GM23248 (cell line): Measurements from ENCODE around the gene SULT1C3. TPM values are rescaled to one million over a fixed set of nuclear protein-coding genes. Genes with fewer than 3 reads are reported as not detected.
A peak's percentile ranks its signal among the peaks of the same experiment; 100 is the strongest.

Source experiments
- DNase-seq: peaks from one replicate; pipeline ENCODE4 v3.0.0-alpha.2; 2015
- H2AFZ ChIP-seq: fragments of 200-600 bp; sonication (generic); 2 replicates; pipeline ENCODE4 v1.6.1; 2016; ENCODE audit warnings: antibody characterized with exemption
- H3F3A ChIP-seq: fragments of 200-600 bp; sonication (generic); 2 replicates; pipeline ENCODE4 v1.6.1; 2016; ENCODE audit warnings: mild to moderate bottlenecking, antibody characterized with exemption, mixed run types; ENCODE audit not compliant: insufficient read depth
- H3K27ac ChIP-seq: fragments of 200-600 bp; sonication (generic); 2 replicates; pipeline ENCODE4 v1.5.1; 2016; ENCODE audit warnings: mild to moderate bottlenecking
- H3K27me3 ChIP-seq: fragments of 200-600 bp; sonication (generic); replicated peaks from 2 replicates; pipeline ENCODE4 v1.6.1; 2016; ENCODE audit warnings: mild to moderate bottlenecking; ENCODE audit not compliant: insufficient read depth
- H3K36me3 ChIP-seq: fragments of 200-600 bp; sonication (generic); 2 replicates; pipeline ENCODE4 v1.6.1; 2016; ENCODE audit warnings: low read depth, mild to moderate bottlenecking
- H3K4me1 ChIP-seq: fragments of 200-600 bp; sonication (generic); 2 replicates; pipeline ENCODE4 v1.6.1; 2016; ENCODE audit warnings: mild to moderate bottlenecking; ENCODE audit not compliant: insufficient read depth
- H3K4me2 ChIP-seq: fragments of 200-600 bp; sonication (generic); one replicate; pipeline ENCODE4 v1.6.1; 2016; ENCODE audit warnings: mild to moderate bottlenecking; ENCODE audit not compliant: unreplicated experiment
- H3K4me3 ChIP-seq: fragments of 200-600 bp; sonication (generic); 2 replicates; pipeline ENCODE4 v1.5.1; 2016; ENCODE audit warnings: mild to moderate bottlenecking
- H3K79me2 ChIP-seq: fragments of 200-600 bp; sonication (generic); 2 replicates; pipeline ENCODE4 v1.6.1; 2016; ENCODE audit warnings: mild to moderate bottlenecking; ENCODE audit not compliant: insufficient read depth
- H3K9ac ChIP-seq: fragments of 200-600 bp; sonication (generic); 2 replicates; pipeline ENCODE4 v1.6.1; 2016; ENCODE audit warnings: mild to moderate bottlenecking
- H3K9me2 ChIP-seq: fragments of 200-600 bp; sonication (generic); 2 replicates; pipeline ENCODE4 v1.6.1; 2016; ENCODE audit warnings: mixed run types, mild to moderate bottlenecking, moderate library complexity; ENCODE audit not compliant: insufficient read depth
- H3K9me3 ChIP-seq: fragments of 200-600 bp; sonication (generic); one replicate; pipeline ENCODE4 v1.6.1; 2017; ENCODE audit warnings: low read depth
- H4K20me1 ChIP-seq: fragments of 200-600 bp; sonication (generic); 2 replicates; pipeline ENCODE4 v1.6.0; 2016; ENCODE audit not compliant: insufficient read depth
- EZH2 ChIP-seq: fragments of 200-600 bp; sonication (generic); IDR thresholded peaks from 2 replicates; pipeline ENCODE4 v1.6.1; 2018; ENCODE audit warnings: antibody characterized with exemption, mild to moderate bottlenecking; ENCODE audit not compliant: insufficient read depth, poor library complexity, severe bottlenecking
- EZH2phosphoT487 ChIP-seq: fragments of 200-600 bp; sonication (generic); IDR thresholded peaks from 2 replicates; pipeline ENCODE4 v1.6.1; 2018; ENCODE audit warnings: antibody characterized with exemption, moderate library complexity, mild to moderate bottlenecking, low read depth; ENCODE audit not compliant: insufficient read depth
- WGBS, 2 experiments: methylation state at CpG; one replicate each; pipeline ENCODE4 v1.1.6; 2015 to 2017; ENCODE audit warnings: low lambda C conversion rate in 2 of 2, low coverage in 1 of 2; ENCODE audit errors: missing lambda C conversion rate in 2 of 2; 5-methylcytosine and 5-hydroxymethylcytosine counted together
- in situ Hi-C: fragments of 300-500 bp; cut with MboI; formaldehyde crosslinking; loops from 2 replicates; pipeline ENCODE4 v1.15.0; 2020
- polyA plus RNA-seq: library from polyadenylated mRNA; unstranded; fragments of >200 nt; fragmentation: Nextera tagmentation; extraction: Ambion mirVana; gene quantifications from 2 replicates; pipeline ENCODE4 v1.2.1, GENCODE V29; 2016
- total RNA-seq: library from RNA; depleted of rRNA; stranded (reverse); fragments of >200 nt; shearing (Covaris generic); gene quantifications from 2 replicates; pipeline ENCODE4 v1.2.3, GENCODE V29; 2014

SULT1C3 gene
- total and polyA plus RNA-seq, 2 experiments from 2014 or later, result not detected

DNA sequence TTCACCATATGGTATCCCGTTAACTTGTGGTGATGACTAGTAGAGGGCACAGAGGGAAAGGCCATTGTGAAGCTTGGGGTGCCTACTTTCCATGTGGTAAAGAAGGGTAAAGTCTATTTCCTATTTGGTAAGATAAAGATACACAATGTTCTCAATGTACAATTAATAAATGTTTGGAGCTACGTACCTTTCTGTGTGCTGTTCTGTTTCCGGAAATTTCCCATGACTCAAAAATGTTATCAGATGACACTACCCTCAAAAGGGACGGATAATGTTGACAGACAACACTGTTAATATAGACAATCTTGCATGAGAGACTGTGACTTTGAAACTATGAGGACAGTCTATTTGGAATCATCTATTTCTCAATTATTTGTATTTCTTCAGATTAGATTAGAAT lies 4.2 kb upstream of the SULT1C3 start:
- H2AFZ ChIP-seq, result no peak overlapping the region
- no peak overlapping the region for H3K4me2 ChIP-seq
- H3K27ac ChIP-seq, result no peak overlapping the region
- no peaks in the 10 kb centered on the region for H3F3A ChIP-seq
- 34 to 47% methylated on average over 4 of the region's 4 CpGs for WGBS, 2 experiments
- H3K79me2 ChIP-seq, result no peaks in the 10 kb centered on the region
- H3K9me2 ChIP-seq, result no peaks in the 10 kb centered on the region; the same call in 1 of the 2 replicates
- no peaks in the 10 kb centered on the region for H3K27me3 ChIP-seq
- H3K9me3 ChIP-seq, result no peaks in the 10 kb centered on the region
- no peak overlapping the region for H3K4me3 ChIP-seq
- no peaks in the 10 kb centered on the region for H3K4me1 ChIP-seq
- TF ChIP-seq EZH2phosphoT487 (no peak), EZH2 (no peak)
- no peaks in the 10 kb centered on the region for H4K20me1 ChIP-seq
- in situ Hi-C loops, result no loop called here
- no peak for DNase-seq
- H3K36me3 ChIP-seq, result no peaks in the 10 kb centered on the region
- no peak overlapping the region for H3K9ac ChIP-seq

DNA sequence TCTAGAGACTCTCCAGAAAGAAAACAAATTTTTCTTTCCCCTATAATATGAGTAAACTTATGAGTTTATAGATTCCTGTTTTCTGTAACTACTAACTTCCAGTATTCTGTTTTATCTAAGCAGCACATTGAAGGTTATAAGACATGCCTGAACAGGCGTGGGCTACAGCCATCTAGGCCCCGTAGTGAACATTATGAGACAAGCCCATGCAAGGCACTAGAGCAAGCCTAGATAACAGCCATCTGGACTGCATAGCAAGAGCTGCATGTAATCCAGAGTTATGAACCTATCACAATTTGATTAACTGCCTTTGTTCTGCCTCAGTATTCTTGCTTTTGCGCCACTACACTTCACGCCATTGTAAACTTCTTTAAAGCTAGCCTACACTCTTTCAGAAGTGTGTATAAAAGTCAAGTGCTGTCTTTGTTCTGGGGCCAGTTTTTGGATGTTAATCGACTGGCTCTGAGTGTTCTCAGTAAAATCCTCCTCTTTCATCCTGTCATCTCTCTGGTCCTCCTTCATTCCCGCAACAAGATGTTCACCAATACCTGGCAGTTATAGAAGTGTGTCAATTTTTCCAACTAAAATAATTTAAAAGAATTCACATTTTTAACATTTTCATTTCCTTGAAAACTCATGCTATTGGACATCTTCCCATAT lies 3.0 kb upstream of the SULT1C3 start:
- H3K4me2 ChIP-seq, result no peak overlapping the region
- no peaks in the 10 kb centered on the region; the same call in 1 of the 2 replicates for H3K9me2 ChIP-seq
- 43 to 54% methylated on average over 6 of the region's 6 CpGs for WGBS, 2 experiments
- H3K27ac ChIP-seq, result no peak overlapping the region
- H3F3A ChIP-seq, result no peaks in the 10 kb centered on the region
- H3K9ac ChIP-seq, result no peak overlapping the region
- H3K4me3 ChIP-seq, result no peak overlapping the region
- no peaks in the 10 kb centered on the region for H3K79me2 ChIP-seq
- no peak overlapping the region for H2AFZ ChIP-seq
- H3K9me3 ChIP-seq, result no peaks in the 10 kb centered on the region
- no peaks in the 10 kb centered on the region for H3K36me3 ChIP-seq
- TF ChIP-seq EZH2phosphoT487, result no peak
- no peak for TF ChIP-seq EZH2
- H3K27me3 ChIP-seq, result no peaks in the 10 kb centered on the region
- in situ Hi-C loops, result no loop called here
- no peaks in the 10 kb centered on the region for H3K4me1 ChIP-seq
- no peak for DNase-seq
- no peaks in the 10 kb centered on the region for H4K20me1 ChIP-seq

DNA sequence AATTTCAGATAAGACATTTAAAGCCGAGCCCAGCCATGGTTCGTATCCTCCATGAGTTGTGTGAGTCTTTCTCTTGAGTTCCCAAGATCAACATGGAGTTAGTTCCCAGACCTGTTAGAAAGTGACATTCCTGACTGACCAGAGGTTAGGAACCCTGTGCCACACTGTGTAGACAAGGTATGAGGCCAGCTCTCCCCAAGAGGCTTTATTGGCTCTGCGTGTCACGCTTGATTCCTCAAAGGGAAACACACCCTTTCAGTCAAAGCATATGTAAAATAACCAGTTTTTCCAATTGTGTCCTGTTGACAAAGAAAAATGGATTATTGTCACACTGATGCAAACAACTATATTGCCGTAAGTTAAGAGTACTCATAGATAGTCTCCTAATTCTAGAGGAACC lies 1.2 kb downstream of the SULT1C3 start:
- 72 to 75% methylated on average over 5 of the region's 5 CpGs for WGBS, 2 experiments
- H3K36me3 ChIP-seq, result no peaks in the 10 kb centered on the region
- H3K27me3 ChIP-seq, result no peaks in the 10 kb centered on the region
- H3K79me2 ChIP-seq, result no peaks in the 10 kb centered on the region
- no peak overlapping the region for H3K4me3 ChIP-seq
- in situ Hi-C loops, result no loop called here
- no peaks in the 10 kb centered on the region for H3K4me1 ChIP-seq
- DNase-seq, result no peak
- peaks cover 6% of the 10 kb centered on the region; the same call in 1 of the 2 replicates for H3F3A ChIP-seq
- H3K4me2 ChIP-seq, result no peak overlapping the region
- no peaks in the 10 kb centered on the region for H4K20me1 ChIP-seq
- H3K9me2 ChIP-seq, result no peaks in the 10 kb centered on the region
- no peak overlapping the region for H2AFZ ChIP-seq
- H3K9me3 ChIP-seq, result no peaks in the 10 kb centered on the region
- no peak for TF ChIP-seq EZH2phosphoT487
- no peak for TF ChIP-seq EZH2
- H3K27ac ChIP-seq, result no peak overlapping the region
- H3K9ac ChIP-seq, result no peak overlapping the region

DNA sequence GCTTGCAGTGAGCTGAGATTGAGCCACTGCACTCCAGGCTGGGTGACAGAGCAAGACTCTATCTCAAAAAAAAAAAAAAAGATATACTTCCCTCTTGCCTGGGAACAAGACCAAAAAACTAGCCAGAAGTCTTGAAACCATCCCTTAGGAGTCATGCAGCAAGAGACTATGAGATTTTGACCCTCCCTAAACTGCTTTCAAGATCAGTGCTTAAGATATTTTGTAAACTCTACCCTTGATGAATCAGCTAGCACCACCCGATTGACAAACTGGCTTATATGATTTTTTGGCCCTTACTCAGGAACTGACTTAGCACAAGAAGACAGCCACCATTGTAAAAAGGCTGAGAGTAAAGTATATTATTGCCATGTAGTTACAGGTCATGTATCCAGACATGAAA lies 3.8 kb downstream of the SULT1C3 start:
- no peak for TF ChIP-seq EZH2phosphoT487
- no peak for TF ChIP-seq EZH2
- in situ Hi-C loops, result no loop called here
- H4K20me1 ChIP-seq, result no peaks in the 10 kb centered on the region
- no peak overlapping the region for H3K4me3 ChIP-seq
- no peaks in the 10 kb centered on the region for H3K4me1 ChIP-seq
- peaks cover 6% of the 10 kb centered on the region; the same call in 1 of the 2 replicates for H3F3A ChIP-seq
- 0 out of 2 replicates have a peak overlapping the region, but pooled peaks have one; percentile 16 for H3K27ac ChIP-seq
- no peaks in the 10 kb centered on the region for H3K79me2 ChIP-seq
- H3K4me2 ChIP-seq, result no peak overlapping the region
- no peaks in the 10 kb centered on the region for H3K36me3 ChIP-seq
- H3K9me3 ChIP-seq, result no peaks in the 10 kb centered on the region
- 5 to 26% methylated on average over 1 of the region's 1 CpG for WGBS, 2 experiments
- H3K27me3 ChIP-seq, result no peaks in the 10 kb centered on the region
- H3K9ac ChIP-seq, result no peak overlapping the region
- DNase-seq, result peak; percentile 72
- no peaks in the 10 kb centered on the region for H3K9me2 ChIP-seq
- no peak overlapping the region for H2AFZ ChIP-seq
